Measurements from ENCODE around the gene PACRG. TPM values are rescaled to one million over a fixed set of nuclear protein-coding genes. Genes with fewer than 3 reads are reported as not detected.
A peak's percentile ranks its signal among the peaks of the same experiment; 100 is the strongest.

Gene PACRG
- total and polyA plus RNA-seq, 8 donors, result 1.8 to 28.6 (median 3.2) TPM; not detected in 2

GRCh38 chr6:163146036-163146435, 418.3 kb downstream of the PACRG start:
- H3K36me3 ChIP-seq, result no peaks in the 10 kb centered on the region
- H3K4me3 ChIP-seq, result no peak overlapping the region
- DNase-seq, result no peak
- no peak overlapping the region for H3K27ac ChIP-seq
- 79 to 91% (median 83%) methylated on average over 4 of the region's 4 CpGs for WGBS, 5 donors
- no peak for TF ChIP-seq EP300 (IDR thresholded peaks at IDR 0.05)
- no peak for TF ChIP-seq POLR2A (IDR thresholded peaks at IDR 0.05)
- no peaks in the 10 kb centered on the region for H3K9me3 ChIP-seq
- intact Hi-C loops (cut with DNase I; ENCODE audit: low total_unique reads), result no loop called here
- no peaks in the 10 kb centered on the region for H3K27me3 ChIP-seq
- no peaks in the 10 kb centered on the region for H3K4me1 ChIP-seq

DNA sequence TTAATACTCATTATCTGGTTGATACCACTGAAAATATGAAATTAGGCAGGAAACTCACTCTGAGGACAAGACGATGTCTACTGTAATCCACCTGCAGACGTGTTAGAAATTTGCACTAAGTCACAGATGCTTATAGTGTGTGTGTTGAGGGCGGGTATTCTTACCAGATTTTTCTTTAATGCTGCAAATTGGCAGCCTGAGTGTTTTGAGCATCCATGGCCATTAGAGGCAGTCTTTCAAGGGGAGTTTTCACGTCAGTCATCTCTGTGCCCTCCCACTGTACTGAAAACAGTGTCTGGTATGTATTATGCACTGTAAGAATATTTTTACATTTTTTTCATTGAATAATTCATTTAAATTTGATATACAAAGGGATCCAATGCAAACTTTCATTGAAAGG, 420.2 kb downstream of the PACRG start:
- Histone ChIP-seq H3K27ac (no peak overlapping the region), H3K36me3 (no peaks in the 10 kb centered on the region), H3K4me1 (no peaks in the 10 kb centered on the region), H3K9me3 (no peaks in the 10 kb centered on the region), H3K4me3 (no peak overlapping the region), H3K27me3 (no peaks in the 10 kb centered on the region)
- WGBS, 5 donors, result 55 to 69% (median 61%) methylated on average over 4 of the region's 4 CpGs
- peak in 1 of 2 donors; percentile 30 for DNase-seq
- TF ChIP-seq POLR2AphosphoS5 (IDR thresholded peaks at IDR 0.05), result no peak
- intact Hi-C loops (cut with DNase I; ENCODE audit: low total_unique reads), result no loop called here

DNA sequence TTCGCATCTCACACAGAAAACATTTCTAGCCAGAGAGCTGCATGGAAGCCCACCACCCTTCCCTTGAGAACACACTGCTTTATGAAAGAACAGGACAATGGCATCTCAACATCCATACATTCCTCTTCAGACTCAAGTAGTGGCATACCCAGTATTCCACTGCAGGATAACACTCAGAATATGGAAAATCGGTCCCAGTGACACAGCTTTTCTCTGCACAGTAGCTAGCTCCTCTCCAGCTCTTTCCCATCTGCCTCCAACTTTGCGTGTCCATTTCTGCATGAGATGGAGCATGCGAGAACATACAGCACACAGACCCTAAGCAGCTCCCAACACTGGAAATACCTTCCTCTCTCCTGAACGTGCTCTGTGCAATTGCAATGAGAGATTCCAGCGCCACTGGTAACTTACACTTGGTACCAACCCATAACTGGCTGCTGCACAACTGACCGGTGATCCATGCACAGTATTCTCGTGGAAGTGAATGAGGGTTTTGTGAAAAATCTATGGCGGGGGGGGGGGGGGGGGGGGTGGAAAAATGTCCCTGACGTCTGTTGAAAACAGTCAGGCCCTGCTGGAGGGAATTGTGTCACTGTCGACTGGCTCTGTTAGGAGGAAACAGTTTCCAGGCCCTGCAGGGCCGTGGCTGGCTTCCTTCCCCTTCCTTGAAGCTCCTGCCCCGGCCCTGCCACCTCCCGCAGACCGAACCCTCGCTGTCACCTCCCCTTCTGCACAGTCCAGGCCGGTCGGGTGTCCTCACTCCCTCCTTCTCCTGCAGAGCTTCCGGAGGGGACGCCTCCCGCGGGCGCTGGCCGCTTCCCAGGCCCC, 420.9 kb downstream of the PACRG start:
- Histone ChIP-seq H3K27me3 (no peaks in the 10 kb centered on the region), H3K36me3 (no peaks in the 10 kb centered on the region), H3K4me1 (no peaks in the 10 kb centered on the region), H3K9me3 (no peaks in the 10 kb centered on the region), H3K4me3 (no peak overlapping the region), H3K27ac (no peak overlapping the region)
- DNase-seq, result peak in 1 of 2 donors; percentile 26
- no peak for TF ChIP-seq POLR2A (IDR thresholded peaks at IDR 0.05)
- no peak for TF ChIP-seq POLR2AphosphoS5 (IDR thresholded peaks at IDR 0.05)
- 66 to 81% (median 77%) methylated on average over 18 to 24 of the region's 24 CpGs for WGBS, 5 donors
- intact Hi-C loops (cut with DNase I; ENCODE audit: low total_unique reads), result no loop called here

GRCh38 chr6:163149279-163149848, 421.6 kb downstream of the PACRG start:
- TF ChIP-seq CTCF (IDR thresholded peaks at IDR 0.05) (no peak), EP300 (IDR thresholded peaks at IDR 0.05) (no peak), POLR2AphosphoS5 (IDR thresholded peaks at IDR 0.05) (no peak)
- Histone ChIP-seq H3K27ac (no peak overlapping the region), H3K27me3 (no peaks in the 10 kb centered on the region), H3K4me1 (no peaks in the 10 kb centered on the region), H3K36me3 (no peaks in the 10 kb centered on the region), H3K4me3 (no peak overlapping the region), H3K9me3 (no peaks in the 10 kb centered on the region)
- WGBS, 5 donors, result 73 to 88% (median 79%) methylated on average over 35 of the region's 35 CpGs
- intact Hi-C loops (cut with DNase I; ENCODE audit: low total_unique reads), result no loop called here
- no peak for DNase-seq

DNA sequence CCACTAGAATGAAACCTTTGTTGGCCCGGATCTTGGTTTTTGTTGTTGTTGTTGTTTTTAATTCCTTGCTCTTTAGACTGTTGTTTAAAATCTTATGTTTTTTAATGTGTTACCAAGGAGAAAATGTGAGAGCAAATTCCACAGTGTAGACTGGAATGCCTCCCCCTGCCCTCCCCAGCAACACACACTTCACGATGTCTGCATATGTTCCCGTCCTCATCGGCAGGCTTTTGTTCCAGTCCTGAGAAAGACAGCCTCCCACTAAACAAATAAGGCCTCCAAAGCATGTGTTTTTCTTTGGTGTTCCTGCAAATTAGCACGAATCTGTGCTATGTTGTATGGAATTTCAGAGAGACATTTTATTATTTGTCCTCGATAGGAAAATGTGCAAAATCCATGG, 423.4 kb downstream of the PACRG start:
- no peak for TF ChIP-seq CTCF (IDR thresholded peaks at IDR 0.05)
- TF ChIP-seq POLR2A (IDR thresholded peaks at IDR 0.05), result no peak
- no peak for TF ChIP-seq POLR2AphosphoS5 (IDR thresholded peaks at IDR 0.05)
- TF ChIP-seq EP300 (IDR thresholded peaks at IDR 0.05), result no peak

DNA sequence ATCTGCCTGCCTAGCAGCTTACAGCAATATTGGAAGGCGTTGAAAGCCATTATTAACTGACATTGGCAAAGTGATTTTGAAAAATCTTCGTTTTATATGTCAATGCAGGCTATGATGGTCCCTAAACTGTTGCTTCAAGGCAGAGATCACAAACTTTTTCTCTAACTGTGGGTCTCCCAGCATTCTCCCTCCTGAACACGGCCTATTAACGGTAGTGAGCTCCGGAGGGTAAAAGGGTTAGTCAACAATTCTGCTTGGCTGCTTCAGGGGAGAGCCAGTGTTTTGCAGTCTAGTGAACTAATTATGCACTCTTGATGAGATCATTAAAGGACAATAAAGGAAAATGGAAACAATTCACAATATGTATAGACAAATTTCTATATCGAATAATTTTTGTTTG, 424.9 kb downstream of the PACRG start:
- Histone ChIP-seq H3K9me3 (no peaks in the 10 kb centered on the region), H3K4me3 (no peak overlapping the region), H3K4me1 (no peaks in the 10 kb centered on the region), H3K27me3 (no peaks in the 10 kb centered on the region), H3K27ac (no peak overlapping the region), H3K36me3 (no peaks in the 10 kb centered on the region)
- no peak for TF ChIP-seq POLR2AphosphoS5 (IDR thresholded peaks at IDR 0.05)
- TF ChIP-seq EP300 (IDR thresholded peaks at IDR 0.05), result no peak
- TF ChIP-seq POLR2A (IDR thresholded peaks at IDR 0.05), result no peak
- TF ChIP-seq CTCF (IDR thresholded peaks at IDR 0.05), result no peak
- WGBS, 5 donors, result 80 to 89% (median 88%) methylated on average over 6 of the region's 6 CpGs
- DNase-seq, result no peak
- intact Hi-C loops (cut with DNase I; ENCODE audit: low total_unique reads), result no loop called here

More for the DNA sequence above, 423.4 kb downstream of the PACRG start:
- no peak overlapping the region for H3K27ac ChIP-seq
- no peaks in the 10 kb centered on the region for H3K4me1 ChIP-seq
- no peak overlapping the region for H3K4me3 ChIP-seq
- intact Hi-C loops (cut with DNase I; ENCODE audit: low total_unique reads), result no loop called here
- 33 to 55% (median 45%) methylated on average over 6 of the region's 6 CpGs for WGBS, 5 donors
- DNase-seq, result peak in 1 of 2 donors; percentile 15
- H3K9me3 ChIP-seq, result no peaks in the 10 kb centered on the region
- H3K36me3 ChIP-seq, result no peaks in the 10 kb centered on the region
- no peaks in the 10 kb centered on the region for H3K27me3 ChIP-seq

Measured in stomach (tissue), 9 donors.